Transverse colon (tissue), 3 donors: ENCODE results near the gene DTNA.
"Not testable (repeated sequence)": the region's sequence is repeated elsewhere in the genome, so short reads cannot be mapped to it uniquely, and the experiment has no call there.

Experiments used
- POLR2A ChIP-seq: fragments of 450-650 bp; IDR thresholded peaks from one replicate; pipeline ENCODE4 v1.6.1; 2016; ENCODE audit warnings: antibody characterized with exemption, mild to moderate bottlenecking, moderate library complexity
- TF ChIP-seq, protein P1 (sequence below), 5 experiments: fragments of 200-600 bp in 3 of 5; fragments of 450-650 bp in 2 of 5; sonication (generic) in 3 of 5; IDR thresholded peaks; 1 replicate in 2 of 5; 2 replicates in 3 of 5; pipeline ENCODE4 v1.5.1; 2016 to 2017; ENCODE audit warnings: antibody characterized with exemption in 5 of 5, inconsistent platforms in 3 of 5, mild to moderate bottlenecking in 2 of 5, moderate library complexity in 1 of 5

GRCh38 chr18:34716111-34716510 is 6.0 kb downstream of the DTNA start:
- TF ChIP-seq POLR2A: not testable (repeated sequence)
- TF ChIP-seq, protein P1, sequence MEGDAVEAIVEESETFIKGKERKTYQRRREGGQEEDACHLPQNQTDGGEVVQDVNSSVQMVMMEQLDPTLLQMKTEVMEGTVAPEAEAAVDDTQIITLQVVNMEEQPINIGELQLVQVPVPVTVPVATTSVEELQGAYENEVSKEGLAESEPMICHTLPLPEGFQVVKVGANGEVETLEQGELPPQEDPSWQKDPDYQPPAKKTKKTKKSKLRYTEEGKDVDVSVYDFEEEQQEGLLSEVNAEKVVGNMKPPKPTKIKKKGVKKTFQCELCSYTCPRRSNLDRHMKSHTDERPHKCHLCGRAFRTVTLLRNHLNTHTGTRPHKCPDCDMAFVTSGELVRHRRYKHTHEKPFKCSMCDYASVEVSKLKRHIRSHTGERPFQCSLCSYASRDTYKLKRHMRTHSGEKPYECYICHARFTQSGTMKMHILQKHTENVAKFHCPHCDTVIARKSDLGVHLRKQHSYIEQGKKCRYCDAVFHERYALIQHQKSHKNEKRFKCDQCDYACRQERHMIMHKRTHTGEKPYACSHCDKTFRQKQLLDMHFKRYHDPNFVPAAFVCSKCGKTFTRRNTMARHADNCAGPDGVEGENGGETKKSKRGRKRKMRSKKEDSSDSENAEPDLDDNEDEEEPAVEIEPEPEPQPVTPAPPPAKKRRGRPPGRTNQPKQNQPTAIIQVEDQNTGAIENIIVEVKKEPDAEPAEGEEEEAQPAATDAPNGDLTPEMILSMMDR (IDR thresholded peaks at IDR 0.05): not testable (repeated sequence)
